Trophoblast cell (in vitro differentiated cells and primary cell): ENCODE measurements around the gene TUBGCP4.
A peak's percentile ranks its signal among the peaks of the same experiment; 100 is the strongest.

Source experiments
- DNase-seq, 2 donors: peaks; one replicate each; pipeline ENCODE4 v3.0.0-alpha.2; 2016
- H2AFZ ChIP-seq: 2 replicates; pipeline ENCODE4 v1.6.1; 2013; ENCODE audit warnings: low read length, moderate library complexity, mild to moderate bottlenecking; ENCODE audit not compliant: insufficient read depth, poor library complexity
- H2AK5ac ChIP-seq: 2 replicates; pipeline ENCODE4 v1.6.1; 2013; ENCODE audit warnings: mild to moderate bottlenecking, low read length
- H2BK120ac ChIP-seq: 2 replicates; pipeline ENCODE4 v1.6.1; 2013; ENCODE audit warnings: low read length, mild to moderate bottlenecking, moderate library complexity; ENCODE audit not compliant: insufficient read depth, poor library complexity
- H2BK12ac ChIP-seq: 2 replicates; pipeline ENCODE4 v1.6.1; 2013; ENCODE audit warnings: mild to moderate bottlenecking, low read length, moderate library complexity
- H2BK5ac ChIP-seq: 2 replicates; pipeline ENCODE4 v1.6.1; 2013; ENCODE audit warnings: low read length, low read depth, moderate library complexity, mild to moderate bottlenecking; ENCODE audit not compliant: poor library complexity
- H3K14ac ChIP-seq: 2 replicates; pipeline ENCODE4 v1.6.1; 2013; ENCODE audit warnings: mild to moderate bottlenecking, low read length
- H3K18ac ChIP-seq: 2 replicates; pipeline ENCODE4 v1.6.1; 2013; ENCODE audit warnings: mild to moderate bottlenecking, low read length
- H3K23ac ChIP-seq: 2 replicates; pipeline ENCODE4 v1.6.1; 2013; ENCODE audit warnings: low read length
- H3K27ac ChIP-seq: 2 replicates; pipeline ENCODE4 v1.5.1; 2013; ENCODE audit warnings: low read depth, mild to moderate bottlenecking, inconsistent platforms, low read length, moderate library complexity
- H3K27me3 ChIP-seq: 2 replicates; pipeline ENCODE4 v1.6.1; 2013; ENCODE audit warnings: inconsistent platforms, mild to moderate bottlenecking, low read length, moderate library complexity; ENCODE audit not compliant: insufficient read depth
- H3K36me3 ChIP-seq, 2 experiments: 1 replicate in 1 of 2; 2 replicates in 1 of 2; pipeline ENCODE4 v1.6.1; 2013; ENCODE audit warnings: low read length in 2 of 2, mild to moderate bottlenecking in 2 of 2, moderate library complexity in 1 of 2; ENCODE audit not compliant: insufficient read depth in 2 of 2, control insufficient read depth in 1 of 2
- H3K4ac ChIP-seq: 2 replicates; pipeline ENCODE4 v1.6.1; 2013; ENCODE audit warnings: low read depth, mild to moderate bottlenecking, low read length, moderate library complexity
- H3K4me1 ChIP-seq, 2 experiments: 1 replicate in 1 of 2; 2 replicates in 1 of 2; pipeline ENCODE4 v1.6.1; 2013; ENCODE audit warnings: low read length in 2 of 2, mild to moderate bottlenecking in 2 of 2, moderate library complexity in 1 of 2; ENCODE audit not compliant: insufficient read depth in 2 of 2, control insufficient read depth in 1 of 2
- H3K4me2 ChIP-seq: 2 replicates; pipeline ENCODE4 v1.6.1; 2013; ENCODE audit warnings: inconsistent platforms, mild to moderate bottlenecking, low read length, moderate library complexity
- H3K4me3 ChIP-seq: 2 replicates; pipeline ENCODE4 v1.5.1; 2013; ENCODE audit warnings: mild to moderate bottlenecking, low read depth, low read length, inconsistent platforms
- H3K79me1 ChIP-seq: one replicate; pipeline ENCODE4 v1.6.1; 2013; ENCODE audit warnings: low read length
- H3K79me2 ChIP-seq: 2 replicates; pipeline ENCODE4 v1.6.1; 2013; ENCODE audit warnings: low read length, mild to moderate bottlenecking; ENCODE audit not compliant: control insufficient read depth, insufficient read depth, poor library complexity
- H3K9ac ChIP-seq: 2 replicates; pipeline ENCODE4 v1.6.1; 2013; ENCODE audit warnings: mild to moderate bottlenecking, low read length
- H3K9me3 ChIP-seq: 2 replicates; pipeline ENCODE4 v1.6.1; 2013; ENCODE audit warnings: low read depth, mild to moderate bottlenecking, control low read depth, inconsistent platforms, low read length; ENCODE audit not compliant: insufficient read depth
- H4K12ac ChIP-seq: 2 replicates; pipeline ENCODE4 v1.6.1; 2013; ENCODE audit warnings: low read depth, mild to moderate bottlenecking, low read length, moderate library complexity
- H4K8ac ChIP-seq: 2 replicates; pipeline ENCODE4 v1.6.1; 2013; ENCODE audit warnings: low read depth, mild to moderate bottlenecking, low read length, moderate library complexity
- H4K91ac ChIP-seq: one replicate; pipeline ENCODE4 v1.6.1; 2013; ENCODE audit warnings: low read depth, mild to moderate bottlenecking, low read length, moderate library complexity
- whole genome bisulfite sequencing: extraction: QIAGEN DNeasy Blood & Tissue Kit; methylation state at CpG from one replicate; pipeline ENCODE4 v1.1.7; 2013; ENCODE audit warnings: missing lambda C conversion rate; ENCODE audit not compliant: insufficient read length, insufficient coverage; ENCODE audit errors: extremely low coverage; 5-methylcytosine and 5-hydroxymethylcytosine counted together

Gene TUBGCP4

GRCh38 chr15:43352693-43353382 is 18.1 kb upstream of the TUBGCP4 start:
- Histone ChIP-seq H3K18ac (no peak overlapping the region), H3K23ac (no peak overlapping the region), H2BK12ac (no peak overlapping the region), H4K12ac (no peak overlapping the region), H2BK5ac (no peak overlapping the region), H3K9me3 (no peaks in the 10 kb centered on the region), H3K36me3 (peaks cover 0 to 7% of the 10 kb centered on the region in 2 experiments), H2BK120ac (no peak overlapping the region), H3K79me2 (no peaks in the 10 kb centered on the region), H3K4me1 (no peaks in the 10 kb centered on the region), H4K91ac (no peak overlapping the region), H3K14ac (no peak overlapping the region), H3K4ac (no peak overlapping the region), H3K4me3 (no peak overlapping the region), H3K79me1 (no peaks in the 10 kb centered on the region), H2AK5ac (no peak overlapping the region), H3K4me2 (no peak overlapping the region), H2AFZ (no peak overlapping the region), H4K8ac (no peak overlapping the region), H3K27me3 (no peaks in the 10 kb centered on the region), H3K9ac (no peak overlapping the region), H3K27ac (no peak overlapping the region)
- DNase-seq = no peak
- WGBS = no CpG with 5 or more reads among the region's 2 CpGs

GRCh38 chr15:43360821-43361220 is 10.1 kb upstream of the TUBGCP4 start:
- no peak overlapping the region for H3K14ac ChIP-seq
- no peak overlapping the region for H2AK5ac ChIP-seq
- no peak overlapping the region for H4K8ac ChIP-seq
- no peaks in the 10 kb centered on the region for H3K79me2 ChIP-seq
- no peaks in the 10 kb centered on the region for H3K27me3 ChIP-seq
- no peak overlapping the region for H2BK12ac ChIP-seq
- no peak overlapping the region for H3K18ac ChIP-seq
- H3K4me1 ChIP-seq = no peaks in the 10 kb centered on the region
- no peak overlapping the region for H3K4me2 ChIP-seq
- no peaks in the 10 kb centered on the region for H3K79me1 ChIP-seq
- H3K36me3 ChIP-seq = peaks cover 19 to 34% of the 10 kb centered on the region in 2 experiments
- H3K9ac ChIP-seq = no peak overlapping the region
- H4K91ac ChIP-seq = no peak overlapping the region
- H2AFZ ChIP-seq = no peak overlapping the region
- H3K23ac ChIP-seq = no peak overlapping the region
- no peak overlapping the region for H2BK5ac ChIP-seq
- H4K12ac ChIP-seq = no peak overlapping the region
- no peak overlapping the region for H3K4me3 ChIP-seq
- no peak overlapping the region for H2BK120ac ChIP-seq
- DNase-seq = no peak
- no CpG with 5 or more reads among the region's 4 CpGs for WGBS
- H3K9me3 ChIP-seq = peaks cover 3% of the 10 kb centered on the region
- H3K27ac ChIP-seq = no peak overlapping the region
- H3K4ac ChIP-seq = no peak overlapping the region

GRCh38 chr15:43361313-43361903 is 9.5 kb upstream of the TUBGCP4 start:
- Histone ChIP-seq H4K12ac (no peak overlapping the region), H3K27me3 (no peaks in the 10 kb centered on the region), H2BK120ac (no peak overlapping the region), H4K8ac (no peak overlapping the region), H2BK12ac (no peak overlapping the region), H3K18ac (no peak overlapping the region), H3K9ac (no peak overlapping the region), H4K91ac (no peak overlapping the region), H3K4me2 (no peak overlapping the region), H3K79me1 (no peaks in the 10 kb centered on the region), H3K4ac (no peak overlapping the region), H2AK5ac (no peak overlapping the region), H2AFZ (no peak overlapping the region), H3K4me1 (no peaks in the 10 kb centered on the region), H3K4me3 (no peak overlapping the region), H3K79me2 (no peaks in the 10 kb centered on the region), H3K14ac (no peak overlapping the region), H3K27ac (no peak overlapping the region), H3K36me3 (peaks cover 24 to 40% of the 10 kb centered on the region in 2 experiments), H2BK5ac (no peak overlapping the region), H3K9me3 (peaks cover 3% of the 10 kb centered on the region), H3K23ac (no peak overlapping the region)
- WGBS = no CpG with 5 or more reads among the region's 7 CpGs
- no peak for DNase-seq

GRCh38 chr15:43370310-43370974 is 459 bp upstream of the TUBGCP4 start:
- Histone ChIP-seq H3K18ac (no peak overlapping the region), H2AK5ac (no peak overlapping the region), H2BK120ac (peak overlapping the region; percentile 26), H3K27me3 (no peaks in the 10 kb centered on the region), H2BK12ac (no peak overlapping the region), H3K4me2 (peak overlapping the region; percentile 97), H3K79me2 (peaks cover 8% of the 10 kb centered on the region), H2AFZ (peak overlapping the region; percentile 47), H3K9ac (peak overlapping the region; percentile 85), H3K4me3 (peak overlapping the region; percentile 93), H3K36me3 (peaks cover 9 to 13% of the 10 kb centered on the region in 2 experiments), H3K4me1 (peaks cover 5 to 6% of the 10 kb centered on the region in 2 experiments), H4K91ac (peak overlapping the region; percentile 60), H4K12ac (peak overlapping the region; percentile 9), H3K79me1 (peaks cover 4% of the 10 kb centered on the region), H3K9me3 (no peaks in the 10 kb centered on the region), H3K27ac (no peak overlapping the region), H3K14ac (peak overlapping the region; percentile 45), H4K8ac (peak overlapping the region; percentile 56), H2BK5ac (peak overlapping the region; percentile 14), H3K23ac (no peak overlapping the region), H3K4ac (peak overlapping the region; percentile 68)
- DNase-seq = no peak
- no CpG with 5 or more reads among the region's 45 CpGs for WGBS
